GM12872 (cell line): ENCODE data around the gene MPP4.

Source experiments
- CTCF ChIP-seq: IDR thresholded peaks from 3 replicates; pipeline ENCODE4 v1.5.1; 2011; ENCODE audit warnings: low read depth, mild to moderate bottlenecking, low read length, moderate library complexity; ENCODE audit not compliant: insufficient read depth

Gene MPP4

GRCh38 chr2:201656102-201656501 lies 42.3 kb downstream of the MPP4 start:
- TF ChIP-seq CTCF: no peak

GRCh38 chr2:201654616-201655384 lies 43.6 kb downstream of the MPP4 start:
- no peak for TF ChIP-seq CTCF

GRCh38 chr2:201653221-201653620 lies 45.2 kb downstream of the MPP4 start:
- no peak for TF ChIP-seq CTCF

- TF ChIP-seq CTCF: no peak
These were observed 49.0 kb downstream of the MPP4 start for GRCh38 chr2:201649442-201649841.

- TF ChIP-seq CTCF: no peak
These were observed 51.0 kb downstream of the MPP4 start for GRCh38 chr2:201647431-201647830.

GRCh38 chr2:201644001-201644400 lies 54.4 kb downstream of the MPP4 start:
- no peak for TF ChIP-seq CTCF

GRCh38 chr2:201643216-201643890 lies 55.1 kb downstream of the MPP4 start, which contains the start of gene TMEM237:
Gene TMEM237 (minus strand): TSS chr2:201643503. CDS start chr2:201643400, 103 bp downstream.
- no peak for TF ChIP-seq CTCF
